HL-60 (cell line): ENCODE measurements around the gene WAC.
A peak's percentile ranks its signal among the peaks of the same experiment; 100 is the strongest.
"Not testable (repeated sequence)": the region's sequence is repeated elsewhere in the genome, so short reads cannot be mapped to it uniquely, and the experiment has no call there.

Experiments used
- DNase-seq, 2 experiments: peaks; one replicate each; pipeline ENCODE4 v3.0.0-alpha.2; 2010 to 2020; ENCODE audit warnings: low read depth in 1 of 2, low spot score in 1 of 2
- H3K27ac ChIP-seq: fragments of 250-450 bp; sonication (Bioruptor Pico); replicated peaks from 2 replicates; pipeline ENCODE4 v1.5.1; 2020; ENCODE audit warnings: mild to moderate bottlenecking, moderate library complexity
- H3K27me3 ChIP-seq: fragments of 250-450 bp; sonication (Bioruptor Pico); 2 replicates; pipeline ENCODE4 v1.5.1; 2021; ENCODE audit warnings: mild to moderate bottlenecking, moderate library complexity; ENCODE audit not compliant: insufficient read depth, poor library complexity, severe bottlenecking
- H3K4me3 ChIP-seq: replicated peaks from 2 replicates; pipeline ENCODE4 v1.5.1; 2011; ENCODE audit warnings: mild to moderate bottlenecking, control low read depth, low read length; ENCODE audit not compliant: insufficient read depth
- CTCF ChIP-seq: IDR thresholded peaks from one replicate; pipeline ENCODE4 v1.5.1; 2011; ENCODE audit warnings: low read length, control low read depth, inconsistent platforms; ENCODE audit not compliant: insufficient read depth
- GABPA ChIP-seq: IDR thresholded peaks from 2 replicates; pipeline ENCODE4 v1.6.1; 2012; ENCODE audit warnings: low read depth
- POLR2AphosphoS5 ChIP-seq: IDR thresholded peaks from 2 replicates; pipeline ENCODE4 v1.6.1; 2012; ENCODE audit warnings: low read depth
- SPI1 ChIP-seq: IDR thresholded peaks from 2 replicates; pipeline ENCODE4 v1.6.1; 2012; ENCODE audit warnings: low read depth, mild to moderate bottlenecking, borderline replicate concordance
- long read RNA-seq: library from polyadenylated mRNA; unstranded; transcript quantifications from one replicate; pipeline ENCODE4 v2.0.0, GENCODE V29; 2020
- TF ChIP-seq, protein P1 (sequence below): IDR thresholded peaks from 2 replicates; pipeline ENCODE4 v1.6.1; 2012; ENCODE audit warnings: low read depth; ENCODE audit not compliant: insufficient replicate concordance

WAC gene
- long read RNA-seq, full-length matches to known transcripts, result 46 of 95 reads
- long read RNA-seq, partial matches to known transcripts, result 14 of 95 reads
- long read RNA-seq, other reads (novel, unspliced or antisense), result 35 of 95 reads

- DNase-seq, result peak; percentile 52 to 94
- peak within 1 kb of the TSS; percentile 100 for H3K27ac ChIP-seq
- peak within 1 kb of the TSS; percentile 60 for H3K4me3 ChIP-seq
- TF ChIP-seq POLR2AphosphoS5 (peak; percentile 85), SPI1 (0 out of 2 replicates have a peak, but pooled peaks have one; percentile 5), GABPA (peak; percentile 30; the same call in 1 of the 2 replicates), CTCF (no peak)
- TF ChIP-seq, protein P1, sequence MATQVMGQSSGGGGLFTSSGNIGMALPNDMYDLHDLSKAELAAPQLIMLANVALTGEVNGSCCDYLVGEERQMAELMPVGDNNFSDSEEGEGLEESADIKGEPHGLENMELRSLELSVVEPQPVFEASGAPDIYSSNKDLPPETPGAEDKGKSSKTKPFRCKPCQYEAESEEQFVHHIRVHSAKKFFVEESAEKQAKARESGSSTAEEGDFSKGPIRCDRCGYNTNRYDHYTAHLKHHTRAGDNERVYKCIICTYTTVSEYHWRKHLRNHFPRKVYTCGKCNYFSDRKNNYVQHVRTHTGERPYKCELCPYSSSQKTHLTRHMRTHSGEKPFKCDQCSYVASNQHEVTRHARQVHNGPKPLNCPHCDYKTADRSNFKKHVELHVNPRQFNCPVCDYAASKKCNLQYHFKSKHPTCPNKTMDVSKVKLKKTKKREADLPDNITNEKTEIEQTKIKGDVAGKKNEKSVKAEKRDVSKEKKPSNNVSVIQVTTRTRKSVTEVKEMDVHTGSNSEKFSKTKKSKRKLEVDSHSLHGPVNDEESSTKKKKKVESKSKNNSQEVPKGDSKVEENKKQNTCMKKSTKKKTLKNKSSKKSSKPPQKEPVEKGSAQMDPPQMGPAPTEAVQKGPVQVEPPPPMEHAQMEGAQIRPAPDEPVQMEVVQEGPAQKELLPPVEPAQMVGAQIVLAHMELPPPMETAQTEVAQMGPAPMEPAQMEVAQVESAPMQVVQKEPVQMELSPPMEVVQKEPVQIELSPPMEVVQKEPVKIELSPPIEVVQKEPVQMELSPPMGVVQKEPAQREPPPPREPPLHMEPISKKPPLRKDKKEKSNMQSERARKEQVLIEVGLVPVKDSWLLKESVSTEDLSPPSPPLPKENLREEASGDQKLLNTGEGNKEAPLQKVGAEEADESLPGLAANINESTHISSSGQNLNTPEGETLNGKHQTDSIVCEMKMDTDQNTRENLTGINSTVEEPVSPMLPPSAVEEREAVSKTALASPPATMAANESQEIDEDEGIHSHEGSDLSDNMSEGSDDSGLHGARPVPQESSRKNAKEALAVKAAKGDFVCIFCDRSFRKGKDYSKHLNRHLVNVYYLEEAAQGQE, result peak; percentile 72
- H3K27me3 ChIP-seq, result no peaks in the 10 kb centered on the region
Observed at GRCh38 chr10:28532337-28533185, at the start of gene WAC. TSS of gene WAC (plus strand) at chr10:28533118. CDS start at chr10:28533580, 462 bp downstream.

DNA sequence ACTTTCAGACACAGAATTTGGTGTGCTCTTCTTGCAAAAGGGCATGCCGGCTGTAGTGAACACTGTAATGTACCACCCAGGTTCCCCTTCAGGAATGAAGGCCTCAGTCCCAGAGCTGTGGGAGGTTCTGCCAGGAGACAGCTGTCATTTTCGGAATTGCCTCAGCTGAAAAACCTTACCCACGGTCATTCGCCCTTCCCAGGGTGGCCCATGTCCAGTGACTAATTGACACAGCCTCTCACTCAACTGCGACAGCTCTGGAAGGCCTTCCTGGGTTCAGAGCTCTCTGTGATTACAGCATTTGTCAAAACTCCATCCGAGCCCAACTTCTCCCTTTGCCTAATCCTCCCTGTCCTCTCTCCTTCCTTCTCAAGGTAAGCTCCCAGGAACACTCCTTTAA lies 43.7 kb upstream of the WAC start:
- H3K4me3 ChIP-seq, result no peak overlapping the region
- TF ChIP-seq, protein P1, result no peak
- TF ChIP-seq SPI1 (no peak), POLR2AphosphoS5 (no peak), CTCF (no peak), GABPA (no peak)
- H3K27me3 ChIP-seq, result no peaks in the 10 kb centered on the region
- no peak for DNase-seq
- no peak overlapping the region for H3K27ac ChIP-seq

DNA sequence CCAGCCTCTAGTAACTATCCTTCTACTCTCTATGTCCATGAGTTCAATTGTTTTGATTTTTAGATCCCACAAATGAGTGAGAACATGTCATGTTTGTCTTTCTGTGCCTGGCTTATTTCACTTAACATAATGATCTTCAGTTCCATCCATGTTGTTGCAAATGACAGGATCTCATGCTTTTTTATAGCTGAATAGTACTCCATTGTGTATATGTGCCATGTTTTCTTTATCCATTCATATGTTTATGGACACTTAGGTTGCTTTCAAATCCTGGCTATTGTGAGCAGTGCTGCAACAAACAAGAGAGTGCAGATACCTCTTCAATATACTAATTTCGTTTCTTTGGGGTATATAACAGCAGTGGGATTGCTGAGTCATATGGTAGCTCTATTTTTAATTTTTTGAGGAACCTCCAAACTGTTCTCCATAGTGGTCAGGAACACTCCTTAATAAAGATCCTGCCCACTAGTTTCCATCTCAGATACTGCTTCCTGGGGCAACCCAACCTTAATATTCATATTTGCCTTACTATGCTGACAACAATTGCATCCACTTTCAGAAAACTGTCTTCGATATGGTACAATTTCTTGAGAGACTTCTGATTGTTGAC lies 42.6 kb upstream of the WAC start:
- H3K4me3 ChIP-seq, DNase-seq: not testable (repeated sequence)

More for the DNA sequence above, 42.6 kb upstream of the WAC start:
- H3K27me3 ChIP-seq, H3K27ac ChIP-seq: not testable (repeated sequence)
